Stimulated activated CD8-positive, alpha-beta memory T cell treated with anti-CD3 and anti-CD28 coated beads, Interleukin-2, amount 100 ng/mL, for 1 hour (primary cell): Measurements from ENCODE around the gene OR10H4.
"Not testable (repeated sequence)": the region's sequence is repeated elsewhere in the genome, so short reads cannot be mapped to it uniquely, and the experiment has no call there.

Experiments used
- DNase-seq, 2 donors: peaks; one replicate each; pipeline ENCODE4 v3.0.0-alpha.2; 2020; ENCODE audit warnings: low read depth in 2 of 2

The OR10H4 gene

GRCh38 chr19:15944401-15944800 is 4.4 kb upstream of the OR10H4 start:
- DNase-seq, result no peak

- no peak for DNase-seq
Measured at GRCh38 chr19:15945301-15945700, 3.5 kb upstream of the OR10H4 start.

GRCh38 chr19:15954820-15955219 is 6.0 kb downstream of the OR10H4 start:
- DNase-seq, result no peak

GRCh38 chr19:15962319-15962718 is 13.5 kb downstream of the OR10H4 start:
- no peak for DNase-seq

- DNase-seq, result no peak
Measured at GRCh38 chr19:15964231-15964630, 15.4 kb downstream of the OR10H4 start.

GRCh38 chr19:15971224-15971780 is 22.5 kb downstream of the OR10H4 start:
- no peak for DNase-seq

- not testable (repeated sequence) for DNase-seq
Measured at GRCh38 chr19:15972043-15972442, 23.2 kb downstream of the OR10H4 start.

- DNase-seq, result no peak
Measured at GRCh38 chr19:15974856-15975255, 26.0 kb downstream of the OR10H4 start.

- DNase-seq, result no peak
Measured at GRCh38 chr19:15976836-15977689, 28.3 kb downstream of the OR10H4 start.

- no peak for DNase-seq
Measured at GRCh38 chr19:15977690-15978089, 28.9 kb downstream of the OR10H4 start.

GRCh38 chr19:15979293-15979692 is 30.5 kb downstream of the OR10H4 start:
- no peak for DNase-seq

- not testable (repeated sequence) for DNase-seq
Measured at GRCh38 chr19:15985831-15986230, 37.0 kb downstream of the OR10H4 start.

- DNase-seq, result no peak
Measured at GRCh38 chr19:15986701-15987100, 37.9 kb downstream of the OR10H4 start.

GRCh38 chr19:15989889-15990288 is 41.1 kb downstream of the OR10H4 start:
- DNase-seq, result no peak

GRCh38 chr19:15991602-15992001 is 42.8 kb downstream of the OR10H4 start:
- DNase-seq, result no peak

- no peak for DNase-seq
Measured at GRCh38 chr19:15992014-15992413, 43.2 kb downstream of the OR10H4 start.

GRCh38 chr19:15995536-15995935 is 46.7 kb downstream of the OR10H4 start:
- DNase-seq, result no peak

GRCh38 chr19:15998166-15998565 is 49.4 kb downstream of the OR10H4 start:
- DNase-seq, result no peak
